ENCODE results near the gene DNAI7.

DNA sequence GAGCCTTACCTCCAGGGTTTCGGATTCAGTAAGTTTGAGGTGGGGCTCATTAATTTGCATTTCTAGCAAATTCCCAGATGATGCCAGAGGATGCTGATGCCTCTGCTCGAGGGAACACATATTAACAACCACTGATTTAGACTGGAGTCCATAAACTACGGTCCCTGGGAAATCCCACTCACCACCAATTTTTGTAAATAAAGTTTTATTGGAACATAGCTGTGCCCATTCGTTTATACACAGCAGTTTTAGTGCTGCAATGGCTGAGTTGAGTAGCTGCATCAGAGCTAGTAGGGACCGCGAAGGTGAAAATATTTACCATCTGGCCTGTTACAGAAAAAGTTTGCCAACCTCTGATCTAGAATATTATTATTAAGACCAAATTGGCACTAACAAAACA lies 73.8 kb downstream of the DNAI7 start:
- no peak for TF ChIP-seq POLR2A (IDR thresholded peaks at IDR 0.05; ENCODE audit: low read depth, low read length)
- TF ChIP-seq POLR2AphosphoS5 (IDR thresholded peaks at IDR 0.05; ENCODE audit: low read depth, low read length), result no peak

Measured in GM12892 (cell line).